HG03432 (cell line): ENCODE data around the gene HS3ST5.
"Not testable (repeated sequence)": the region's sequence is repeated elsewhere in the genome, so short reads cannot be mapped to it uniquely, and the experiment has no call there.

ENCODE experiments used
- ATAC-seq: cut with Tn5 transposase; IDR thresholded peaks from one replicate; pipeline ENCODE4 v1.9.1; 2021; ENCODE audit warnings: mild to moderate bottlenecking, moderate library complexity; ENCODE audit not compliant: unreplicated experiment

The HS3ST5 gene

DNA sequence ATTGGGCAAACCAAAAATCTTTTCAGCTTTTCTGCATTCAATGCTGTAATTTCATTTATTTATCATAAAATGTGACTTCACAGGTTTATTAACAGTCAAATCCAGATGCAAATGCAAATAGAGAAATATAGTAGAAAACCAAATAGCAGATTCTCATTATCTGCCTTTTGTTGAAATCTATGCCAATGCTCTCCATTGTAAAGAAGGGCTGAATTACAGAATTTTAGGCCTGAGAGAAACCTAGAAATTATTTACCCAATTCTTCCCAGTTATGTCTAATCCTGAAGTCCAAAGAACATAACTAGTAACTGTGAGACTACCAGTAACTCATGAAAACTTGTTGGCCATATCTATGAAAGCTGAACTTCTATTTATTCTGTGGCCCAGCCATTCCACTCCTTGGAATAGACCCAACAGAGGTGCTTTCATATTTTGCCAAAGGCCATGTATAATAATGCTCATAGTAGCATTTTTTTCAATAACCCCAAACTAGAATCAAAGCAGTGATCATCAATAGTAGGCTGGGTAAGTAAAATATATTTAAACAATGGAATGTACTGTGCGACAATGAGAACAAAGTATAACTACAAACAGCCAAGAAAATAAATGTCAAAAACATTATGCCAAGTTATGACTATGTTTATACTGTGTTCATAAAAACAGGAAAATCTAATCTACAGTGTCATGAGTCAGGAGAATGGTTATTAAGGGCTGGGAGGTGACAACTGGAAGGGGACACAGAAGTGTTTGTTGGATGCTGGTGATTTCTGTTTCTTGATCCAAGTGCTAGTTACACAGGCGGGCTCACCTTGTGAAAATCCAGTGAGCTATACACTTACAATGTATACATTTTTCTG lies 183.8 kb downstream of the HS3ST5 start:
- no peak for ATAC-seq

GRCh38 chr6:114158411-114158810 lies 184.4 kb downstream of the HS3ST5 start:
- no peak for ATAC-seq

GRCh38 chr6:114157848-114158247 lies 185.0 kb downstream of the HS3ST5 start:
- no peak for ATAC-seq

- ATAC-seq, result no peak
These were observed 187.1 kb downstream of the HS3ST5 start for GRCh38 chr6:114155763-114156162.

- ATAC-seq, result no peak
These were observed 188.0 kb downstream of the HS3ST5 start for GRCh38 chr6:114154812-114155211.

DNA sequence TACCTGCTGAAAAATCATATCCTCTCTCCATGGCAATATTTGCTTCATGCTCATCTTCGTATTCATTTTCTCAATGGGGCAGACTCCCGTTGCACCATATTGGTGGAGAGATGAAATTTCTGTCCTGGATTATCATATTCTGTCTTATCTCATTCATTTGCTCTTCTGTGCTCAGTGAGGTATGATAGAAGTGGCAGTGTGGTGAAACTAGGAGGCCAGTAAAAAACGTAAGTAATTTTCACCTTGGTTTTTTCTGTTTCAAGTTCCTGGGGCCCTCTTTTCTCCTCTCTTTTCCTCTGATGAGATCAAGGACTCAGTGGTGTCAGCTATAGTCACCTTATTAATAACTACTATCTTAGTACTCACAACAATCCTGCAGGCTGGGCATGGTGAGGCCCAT lies 189.4 kb downstream of the HS3ST5 start:
- ATAC-seq, result peak; percentile 49

DNA sequence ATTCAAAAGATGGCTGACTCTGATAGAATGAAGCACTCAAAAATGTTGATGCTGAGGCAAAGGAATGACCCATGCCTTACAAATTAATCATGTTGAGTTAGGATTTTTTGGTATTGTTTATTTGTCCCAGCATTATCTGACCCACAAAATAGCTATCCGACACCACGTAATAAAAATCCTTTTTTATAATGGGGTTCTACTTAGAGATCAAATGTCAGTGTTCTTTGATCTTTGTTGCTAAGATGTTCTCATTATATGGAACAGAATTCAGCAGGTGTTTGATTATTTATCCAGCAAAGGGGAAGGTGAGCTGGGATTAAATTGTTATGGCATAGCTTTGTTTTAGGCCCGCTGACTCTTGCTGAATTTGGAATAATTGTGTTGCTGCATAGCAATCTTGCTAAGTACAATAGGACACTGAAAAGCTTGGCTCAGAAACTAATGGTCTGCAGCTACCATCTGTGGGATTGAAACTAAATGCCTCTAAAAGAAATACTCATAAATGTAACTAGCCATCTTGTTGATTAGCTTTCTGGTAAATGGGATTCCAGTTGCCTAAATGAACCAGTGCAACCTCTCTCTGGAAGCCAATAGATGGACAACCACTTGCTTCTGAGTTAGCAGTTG lies 191.6 kb downstream of the HS3ST5 start:
- ATAC-seq, result no peak

DNA sequence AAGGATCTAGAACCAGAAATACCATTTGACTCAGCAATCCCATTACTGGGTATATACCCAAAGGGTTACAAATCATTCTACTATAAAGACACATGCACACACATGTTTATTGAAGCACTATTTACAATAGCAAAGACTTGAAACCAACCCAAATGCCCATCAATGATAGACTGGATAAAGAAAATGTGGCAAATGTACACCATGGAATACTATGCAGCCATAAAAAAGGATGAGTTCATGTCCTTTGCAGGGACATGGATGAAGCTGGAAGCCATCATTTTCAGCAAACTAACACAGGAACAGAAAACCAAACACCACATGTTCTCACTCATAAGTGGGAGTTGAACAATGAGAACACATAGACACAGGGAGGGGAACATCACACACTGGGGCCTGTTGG lies 193.6 kb downstream of the HS3ST5 start:
- ATAC-seq, result not testable (repeated sequence)

- ATAC-seq, result no peak
These were observed 197.7 kb downstream of the HS3ST5 start for GRCh38 chr6:114144887-114145851.

- ATAC-seq, result no peak
These were observed 200.6 kb downstream of the HS3ST5 start for GRCh38 chr6:114142258-114142657.

GRCh38 chr6:114140416-114140815 lies 202.4 kb downstream of the HS3ST5 start:
- no peak for ATAC-seq

DNA sequence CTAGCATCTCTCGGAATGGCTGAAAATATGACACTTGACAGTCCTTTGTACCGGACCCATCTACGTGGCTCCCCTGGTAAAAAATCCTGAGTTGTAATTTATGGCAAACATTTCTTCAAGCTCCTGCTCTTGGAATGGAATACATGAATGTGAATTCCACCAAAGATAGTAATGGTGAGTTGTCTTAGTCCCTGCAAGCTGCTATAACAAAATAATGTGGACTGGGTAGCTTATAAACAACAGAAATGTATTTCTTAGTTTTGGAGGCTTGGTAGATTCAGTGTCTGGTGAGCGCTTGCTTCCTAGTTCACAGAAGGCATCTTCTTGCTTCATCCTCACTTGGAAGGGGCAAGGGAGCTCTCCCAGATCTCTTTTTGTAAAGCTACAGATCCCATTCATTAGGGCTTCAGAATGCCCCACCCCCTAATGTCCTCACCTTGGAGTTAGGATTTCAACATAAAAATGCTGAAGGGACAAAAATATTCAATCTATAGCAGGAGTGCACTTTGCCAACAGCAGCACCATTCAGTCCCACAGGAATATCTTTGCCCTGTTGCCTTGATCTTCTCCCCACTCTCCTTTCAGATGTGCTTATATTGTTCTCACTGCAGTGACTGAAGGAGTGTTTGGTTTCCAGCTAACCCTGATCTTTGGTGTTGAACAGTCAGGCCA lies 204.1 kb downstream of the HS3ST5 start:
- no peak for ATAC-seq

DNA sequence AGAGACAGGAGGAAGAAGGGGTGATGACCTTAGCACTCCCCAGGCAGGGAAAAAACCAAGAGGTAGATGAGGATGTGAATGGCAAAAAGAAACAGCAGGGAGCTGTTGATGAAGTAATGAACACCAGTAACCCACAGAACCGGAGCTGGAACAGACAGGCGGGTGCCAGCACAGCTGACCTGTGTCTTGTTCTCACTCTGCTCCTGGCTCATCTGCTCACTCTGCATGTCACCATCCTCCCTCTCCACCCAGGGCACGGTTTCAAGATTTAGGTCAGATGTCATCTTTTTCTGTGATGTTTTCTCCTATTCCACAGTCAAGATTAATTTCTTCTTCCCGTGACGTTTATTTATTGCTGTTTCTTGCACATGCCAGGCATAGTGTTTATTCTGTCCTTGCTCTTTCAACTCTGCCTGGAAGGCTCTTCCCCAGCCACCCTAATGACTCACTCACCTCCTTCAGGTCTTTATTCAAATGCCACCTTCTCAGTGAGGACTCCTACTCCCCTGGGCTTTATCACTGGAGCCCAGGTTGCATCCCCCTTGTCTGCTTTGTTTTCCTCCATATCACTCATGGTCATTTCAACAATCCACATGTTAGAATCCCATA lies 207.4 kb downstream of the HS3ST5 start:
- no peak for ATAC-seq

DNA sequence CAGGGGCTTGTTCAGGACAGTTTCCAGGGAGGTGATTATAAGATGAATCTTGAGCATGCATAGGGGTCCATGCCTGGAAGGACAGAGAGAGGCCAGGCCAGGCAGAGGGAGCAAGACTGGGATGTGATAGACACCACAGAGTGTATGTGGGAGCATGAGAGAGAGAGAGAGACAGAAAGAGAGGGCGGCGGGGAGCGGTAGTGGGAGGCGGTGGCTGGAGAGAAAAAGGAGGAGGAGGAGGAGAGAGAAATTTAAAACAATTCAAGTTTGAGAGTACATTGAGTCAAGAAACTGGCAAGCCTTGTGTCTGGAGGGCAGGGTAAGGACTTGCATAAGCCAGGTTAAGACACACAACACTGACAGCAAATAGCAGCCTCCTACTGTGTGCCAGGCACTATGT lies 209.0 kb downstream of the HS3ST5 start:
- ATAC-seq, result no peak

DNA sequence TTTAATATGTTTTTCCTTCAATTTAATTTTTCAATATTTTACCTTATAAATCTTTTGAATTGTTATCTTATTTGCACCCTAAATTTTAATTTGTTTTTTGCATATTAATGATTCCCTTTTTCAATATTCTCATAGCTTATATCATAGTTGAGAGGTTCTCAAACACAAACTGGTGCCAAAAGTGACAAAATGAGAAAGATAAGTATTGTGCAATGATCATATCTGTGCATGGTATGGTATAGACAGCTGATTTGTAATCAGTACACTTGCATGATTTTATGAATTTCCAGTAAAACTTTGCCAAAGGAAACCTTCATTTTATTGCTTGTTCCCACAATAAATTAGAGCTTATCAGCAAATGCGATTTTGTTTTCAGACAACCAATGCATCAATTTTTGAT lies 210.9 kb downstream of the HS3ST5 start:
- ATAC-seq, result no peak

DNA sequence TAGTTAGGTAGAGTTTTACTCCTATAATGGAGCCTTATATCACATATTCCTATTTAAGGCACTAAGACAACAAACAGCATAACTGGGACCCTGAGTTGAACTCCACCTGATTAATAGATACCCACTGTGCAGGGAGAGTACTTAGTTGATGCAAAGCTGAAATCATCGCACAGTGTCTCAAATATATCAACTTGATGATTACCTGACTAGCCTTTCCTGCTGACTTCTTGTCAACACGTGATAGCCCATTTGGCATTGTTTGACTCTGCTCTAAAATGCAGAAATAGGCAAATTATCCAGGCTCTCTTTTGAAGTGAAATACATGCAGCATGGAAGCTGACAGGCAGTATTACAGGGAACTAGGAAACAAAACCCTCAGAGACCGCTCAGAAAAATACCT lies 217.2 kb downstream of the HS3ST5 start:
- ATAC-seq, result no peak

GRCh38 chr6:114121913-114122662 lies 220.7 kb downstream of the HS3ST5 start:
- ATAC-seq, result no peak

GRCh38 chr6:114119056-114119455 lies 223.8 kb downstream of the HS3ST5 start:
- no peak for ATAC-seq

GRCh38 chr6:114115652-114116051 lies 227.2 kb downstream of the HS3ST5 start:
- ATAC-seq, result no peak
